ENCODE measurements around the gene FLYWCH1.

GRCh38 chr16:2967211-2967631 lies 55.5 kb downstream of the FLYWCH1 start:
- TF ChIP-seq HDAC6 (IDR thresholded peaks at IDR 0.05; ENCODE audit: unreplicated experiment) (no peak), SIN3A (IDR thresholded peaks at IDR 0.05; ENCODE audit: low read depth, low read length) (no peak)
